Measurements from ENCODE around the gene NEK4. TPM values are rescaled to one million over a fixed set of nuclear protein-coding genes. Genes with fewer than 3 reads are reported as not detected.

Gene NEK4
- polyA plus RNA-seq, 1 donor: 23.0 TPM

DNA sequence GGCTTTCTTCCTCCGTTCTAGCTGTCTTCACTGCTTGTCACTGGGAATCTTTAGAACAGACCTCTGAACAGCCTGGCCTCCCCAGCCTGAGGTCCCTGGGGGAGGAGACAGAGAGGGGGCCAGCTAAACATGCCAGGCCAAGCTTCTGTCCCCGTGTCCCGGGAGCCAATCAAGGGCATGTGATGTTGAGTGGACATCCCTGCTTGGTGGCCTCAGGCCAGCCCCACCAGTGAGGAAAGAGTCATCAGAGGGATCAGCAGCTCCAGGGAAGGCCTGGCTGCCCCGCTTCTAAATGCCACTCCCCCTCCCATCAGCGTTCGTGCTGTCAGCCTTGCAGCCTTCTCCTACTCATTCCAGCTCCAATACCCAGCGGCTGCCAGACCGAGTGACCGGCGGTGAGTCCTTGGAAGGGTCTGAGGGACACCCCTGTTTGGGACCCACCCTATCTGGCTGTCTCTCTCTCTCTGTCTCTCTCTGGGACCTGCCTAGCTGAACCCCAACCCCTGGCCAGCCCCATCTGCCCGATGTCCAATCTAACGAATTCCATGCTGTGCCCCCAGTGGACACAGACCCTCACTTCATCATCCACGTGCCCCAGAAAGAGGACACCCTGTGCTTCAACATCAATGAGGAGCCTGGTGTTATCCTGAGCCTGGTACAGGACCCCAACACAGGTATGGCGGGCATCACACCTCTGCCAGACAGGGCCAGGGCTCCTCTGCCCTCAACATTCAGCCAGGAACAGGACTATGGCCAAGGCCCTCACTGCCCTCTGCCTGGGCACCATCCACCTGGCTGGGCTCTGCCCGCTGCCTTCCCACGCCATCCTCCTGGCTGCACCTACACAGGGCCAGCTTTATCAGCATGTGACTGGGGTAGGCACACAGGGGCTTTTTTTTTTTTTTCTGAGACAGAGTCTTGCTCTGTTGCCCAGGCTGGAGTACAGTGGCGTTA, 17.2 kb upstream of the NEK4 start:
- no peaks in the 10 kb centered on the region for H3K9me3 ChIP-seq (ENCODE audit: control insufficient read depth, low read depth, low read length)
- no peak for DNase-seq
- no peak overlapping the region for H3K4me3 ChIP-seq (ENCODE audit: low read length)
- WGBS (ENCODE audit: insufficient coverage, low lambda C conversion rate): no CpG with 5 or more reads among the region's 17 CpGs
- H3K4me1 ChIP-seq (ENCODE audit: control insufficient read depth, insufficient read depth, low read length): no peaks in the 10 kb centered on the region
- H3K27ac ChIP-seq (ENCODE audit: low read length): no peak overlapping the region
- no peaks in the 10 kb centered on the region for H3K36me3 ChIP-seq (ENCODE audit: control insufficient read depth, insufficient read depth, low read length)
- no peaks in the 10 kb centered on the region for H3K27me3 ChIP-seq (ENCODE audit: control insufficient read depth, insufficient read depth, low read length)

DNA sequence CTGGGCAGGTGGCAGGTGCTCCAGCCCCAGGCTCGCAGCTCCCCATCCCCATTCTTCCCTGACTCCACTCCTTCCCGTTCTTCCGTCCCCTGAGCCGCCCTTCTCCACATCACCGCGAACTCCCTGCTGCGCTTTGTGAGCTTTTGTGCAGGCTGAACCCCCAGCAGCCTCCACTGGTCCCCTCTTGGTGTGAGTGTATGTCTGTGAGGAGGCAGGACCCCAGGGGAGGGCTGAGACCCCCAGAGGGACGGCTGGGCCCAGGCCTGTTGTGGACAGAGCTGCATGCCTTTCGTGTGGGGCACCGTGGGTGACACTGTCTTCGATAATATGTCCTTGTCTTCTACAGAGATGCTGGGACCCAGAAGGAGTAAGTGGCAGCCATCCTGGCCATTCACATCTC, 16.5 kb upstream of the NEK4 start:
- no peaks in the 10 kb centered on the region for H3K36me3 ChIP-seq (ENCODE audit: control insufficient read depth, insufficient read depth, low read length)
- no peak overlapping the region for H3K4me3 ChIP-seq (ENCODE audit: low read length)
- no peak overlapping the region for H3K27ac ChIP-seq (ENCODE audit: low read length)
- H3K9me3 ChIP-seq (ENCODE audit: control insufficient read depth, low read depth, low read length): no peaks in the 10 kb centered on the region
- no CpG with 5 or more reads among the region's 11 CpGs for WGBS (ENCODE audit: insufficient coverage, low lambda C conversion rate)
- DNase-seq: no peak
- H3K4me1 ChIP-seq (ENCODE audit: control insufficient read depth, insufficient read depth, low read length): no peaks in the 10 kb centered on the region
- no peaks in the 10 kb centered on the region for H3K27me3 ChIP-seq (ENCODE audit: control insufficient read depth, insufficient read depth, low read length)

DNA sequence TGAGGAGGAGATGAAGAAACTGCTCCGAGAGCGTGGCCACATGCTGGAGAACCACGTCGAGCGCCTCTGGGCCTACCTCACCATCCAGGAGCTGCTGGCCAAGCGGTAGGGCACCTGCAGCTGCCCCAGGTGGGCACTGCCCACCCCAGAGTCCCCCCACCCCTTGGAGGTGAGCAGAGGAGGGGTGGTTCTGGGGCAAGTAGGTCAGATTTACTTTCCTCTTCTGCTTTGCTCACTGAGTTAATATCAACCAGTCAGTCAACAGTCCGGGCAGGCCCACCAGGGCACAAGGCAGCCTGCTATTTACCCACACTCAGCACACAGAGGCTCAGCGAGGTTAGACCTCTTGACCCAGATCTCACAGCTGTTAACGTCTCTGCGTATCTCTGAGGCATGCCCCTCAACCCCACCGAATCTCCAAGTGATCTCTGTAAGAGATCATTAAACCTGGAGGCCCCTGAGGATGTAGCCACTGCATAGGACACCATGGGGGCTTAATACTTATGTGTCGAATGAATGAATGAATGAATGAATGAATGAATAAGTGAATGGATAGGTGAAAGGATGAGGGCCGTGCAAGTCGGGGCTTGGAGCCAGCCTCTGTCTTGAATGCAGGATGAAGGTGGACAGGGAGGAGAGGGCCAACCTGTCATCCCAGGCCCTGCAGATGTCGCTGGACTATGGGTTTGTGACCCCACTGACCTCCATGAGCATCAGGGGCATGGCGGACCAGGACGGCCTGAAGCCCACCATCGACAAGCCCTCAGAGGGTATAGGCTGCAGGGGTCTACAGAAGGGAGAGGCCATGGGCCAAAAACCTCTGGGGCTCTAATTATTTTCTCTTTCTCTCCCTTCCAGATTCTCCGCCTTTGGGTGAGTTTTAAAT, 15.8 kb upstream of the NEK4 start:
- Histone ChIP-seq H3K9me3 (ENCODE audit: control insufficient read depth, low read depth, low read length) (no peaks in the 10 kb centered on the region), H3K27me3 (ENCODE audit: control insufficient read depth, insufficient read depth, low read length) (peaks cover 4% of the 10 kb centered on the region), H3K4me3 (ENCODE audit: low read length) (no peak overlapping the region), H3K27ac (ENCODE audit: low read length) (no peak overlapping the region), H3K4me1 (ENCODE audit: control insufficient read depth, insufficient read depth, low read length) (no peaks in the 10 kb centered on the region), H3K36me3 (ENCODE audit: control insufficient read depth, insufficient read depth, low read length) (no peaks in the 10 kb centered on the region)
- no peak for DNase-seq
- 80% methylated on average over 1 of the region's 19 CpGs for WGBS (ENCODE audit: insufficient coverage, low lambda C conversion rate)

DNA sequence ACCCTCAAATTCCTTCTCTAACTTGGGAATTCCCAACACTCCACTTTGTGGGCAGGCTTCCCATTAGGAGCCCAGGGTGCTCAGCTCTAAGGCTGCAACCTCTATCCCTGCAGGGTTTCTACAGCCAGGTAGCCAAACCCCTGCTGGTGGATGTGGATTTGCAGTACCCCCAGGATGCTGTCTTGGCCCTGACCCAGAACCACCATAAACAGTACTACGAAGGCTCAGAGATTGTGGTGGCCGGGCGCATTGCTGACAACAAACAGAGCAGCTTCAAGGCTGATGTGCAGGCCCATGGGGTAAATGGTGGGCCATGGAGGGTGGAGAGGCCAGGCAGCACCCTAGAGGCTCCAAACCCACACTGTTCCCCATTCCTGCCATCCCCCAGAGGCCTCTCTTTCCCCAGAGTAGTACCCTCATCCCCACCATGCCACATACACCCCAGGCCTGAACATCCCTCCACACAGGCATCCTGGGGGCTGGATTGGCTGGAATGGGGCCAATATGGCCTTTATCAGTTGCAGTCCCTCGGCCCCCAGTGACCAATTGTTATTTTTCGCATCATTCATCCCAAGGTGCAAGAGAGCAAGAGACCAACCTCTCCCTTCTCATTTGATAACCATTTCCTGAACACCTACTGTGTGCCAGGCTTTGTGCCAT, 14.3 kb upstream of the NEK4 start:
- Histone ChIP-seq H3K36me3 (ENCODE audit: control insufficient read depth, insufficient read depth, low read length) (no peaks in the 10 kb centered on the region), H3K4me1 (ENCODE audit: control insufficient read depth, insufficient read depth, low read length) (no peaks in the 10 kb centered on the region), H3K27ac (ENCODE audit: low read length) (no peak overlapping the region), H3K4me3 (ENCODE audit: low read length) (no peak overlapping the region), H3K27me3 (ENCODE audit: control insufficient read depth, insufficient read depth, low read length) (peaks cover 4% of the 10 kb centered on the region), H3K9me3 (ENCODE audit: control insufficient read depth, low read depth, low read length) (no peaks in the 10 kb centered on the region)
- no CpG with 5 or more reads among the region's 5 CpGs for WGBS (ENCODE audit: insufficient coverage, low lambda C conversion rate)
- DNase-seq: no peak

DNA sequence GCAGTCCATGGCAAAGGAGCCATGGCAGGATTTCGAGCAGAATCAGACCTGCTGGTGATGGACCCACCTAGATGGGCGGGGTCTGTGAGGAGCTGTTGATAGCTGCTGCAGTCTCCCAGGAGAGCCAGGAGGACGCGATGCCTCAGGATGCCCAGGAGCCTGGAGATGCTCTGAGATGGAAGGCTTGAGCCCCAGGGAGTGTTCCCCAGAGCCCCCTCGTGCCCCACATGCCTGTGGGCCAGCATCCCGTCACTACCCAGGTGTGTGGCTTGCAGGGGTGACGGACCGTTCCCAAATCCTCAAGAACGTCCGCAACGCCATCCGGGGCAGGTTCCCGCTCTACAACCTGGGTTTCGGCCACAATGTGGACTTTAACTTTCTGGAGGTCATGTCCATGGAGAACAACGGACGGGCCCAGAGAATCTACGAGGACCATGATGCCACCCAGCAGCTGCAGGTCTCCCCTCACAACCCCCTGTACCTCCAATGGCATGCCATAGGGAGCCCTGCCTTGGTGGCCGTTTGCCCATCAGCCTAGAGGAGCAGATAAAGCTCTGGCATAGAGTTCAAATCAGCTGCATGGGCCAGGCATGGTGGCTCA, 13.4 kb upstream of the NEK4 start:
- Histone ChIP-seq H3K27ac (ENCODE audit: low read length) (no peak overlapping the region), H3K9me3 (ENCODE audit: control insufficient read depth, low read depth, low read length) (no peaks in the 10 kb centered on the region), H3K27me3 (ENCODE audit: control insufficient read depth, insufficient read depth, low read length) (peaks cover 4% of the 10 kb centered on the region), H3K36me3 (ENCODE audit: control insufficient read depth, insufficient read depth, low read length) (no peaks in the 10 kb centered on the region), H3K4me1 (ENCODE audit: control insufficient read depth, insufficient read depth, low read length) (no peaks in the 10 kb centered on the region), H3K4me3 (ENCODE audit: low read length) (no peak overlapping the region)
- WGBS (ENCODE audit: insufficient coverage, low lambda C conversion rate): no CpG with 5 or more reads among the region's 18 CpGs
- no peak for DNase-seq

DNA sequence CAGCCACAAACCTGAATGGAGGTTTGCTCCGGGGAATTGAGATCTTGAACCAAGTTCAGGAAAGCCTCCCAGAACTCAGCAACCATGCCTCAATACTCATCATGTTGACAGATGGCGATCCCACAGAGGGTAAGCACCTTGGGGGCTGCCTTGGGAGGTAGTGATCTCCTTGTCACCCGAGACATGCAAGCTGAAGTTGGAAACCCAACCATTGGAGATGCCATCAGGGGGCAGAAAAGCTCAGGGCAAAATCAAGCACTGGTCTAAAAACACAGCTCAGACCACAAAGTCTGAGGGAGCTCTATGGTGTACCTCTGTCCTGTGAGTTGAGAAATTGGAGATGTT, 12.4 kb upstream of the NEK4 start:
- WGBS (ENCODE audit: insufficient coverage, low lambda C conversion rate): no CpG with 5 or more reads among the region's 3 CpGs

DNA sequence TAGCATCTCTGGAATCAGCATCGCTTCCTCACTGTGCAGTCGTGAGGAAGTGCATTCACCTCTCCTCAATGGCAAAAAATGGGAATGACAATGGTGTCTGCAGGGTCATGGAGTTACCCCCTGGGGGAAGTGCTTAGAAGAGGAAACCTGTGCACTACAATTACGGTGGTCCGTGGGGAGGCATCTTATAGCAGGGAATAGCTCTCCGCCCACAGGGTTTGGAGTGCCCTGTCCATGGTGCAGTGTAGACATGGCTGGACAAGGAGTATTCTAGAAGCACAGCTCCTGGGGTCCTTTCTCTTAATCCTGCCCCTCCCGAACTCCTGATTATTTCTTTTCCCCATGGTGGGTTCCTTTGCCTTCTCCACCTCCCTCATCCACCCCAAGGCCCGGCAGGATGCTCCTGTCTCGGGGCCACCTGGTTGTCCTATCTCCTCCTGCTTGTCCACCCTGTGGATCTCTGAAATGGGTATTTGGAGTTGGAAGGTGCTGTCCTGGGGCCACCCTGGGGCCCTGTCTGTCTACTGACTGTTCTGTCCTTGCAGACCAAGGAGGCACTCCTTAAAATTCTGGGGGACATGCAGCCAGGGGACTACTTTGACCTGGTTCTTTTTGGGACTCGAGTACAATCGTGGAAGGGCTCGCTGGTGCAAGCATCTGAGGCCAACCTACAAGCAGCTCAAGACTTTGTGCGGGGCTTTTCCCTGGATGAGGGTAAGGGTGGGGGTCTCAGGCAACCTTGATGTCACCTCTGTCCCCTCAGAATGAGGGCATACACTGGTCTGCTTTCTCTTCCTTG, 11.9 kb upstream of the NEK4 start:
- no CpG with 5 or more reads among the region's 12 CpGs for WGBS (ENCODE audit: insufficient coverage, low lambda C conversion rate)
- peaks cover 2% of the 10 kb centered on the region for H3K4me1 ChIP-seq (ENCODE audit: control insufficient read depth, insufficient read depth, low read length)
- no peak for DNase-seq
- no peaks in the 10 kb centered on the region for H3K9me3 ChIP-seq (ENCODE audit: control insufficient read depth, low read depth, low read length)
- peaks cover 4% of the 10 kb centered on the region for H3K27me3 ChIP-seq (ENCODE audit: control insufficient read depth, insufficient read depth, low read length)
- no peak overlapping the region for H3K4me3 ChIP-seq (ENCODE audit: low read length)
- no peak overlapping the region for H3K27ac ChIP-seq (ENCODE audit: low read length)
- no peaks in the 10 kb centered on the region for H3K36me3 ChIP-seq (ENCODE audit: control insufficient read depth, insufficient read depth, low read length)

More for the DNA sequence above, 12.4 kb upstream of the NEK4 start:
- H3K36me3 ChIP-seq (ENCODE audit: control insufficient read depth, insufficient read depth, low read length): no peaks in the 10 kb centered on the region
- DNase-seq: no peak
- H3K4me3 ChIP-seq (ENCODE audit: low read length): no peak overlapping the region
- H3K9me3 ChIP-seq (ENCODE audit: control insufficient read depth, low read depth, low read length): no peaks in the 10 kb centered on the region
- no peak overlapping the region for H3K27ac ChIP-seq (ENCODE audit: low read length)
- H3K4me1 ChIP-seq (ENCODE audit: control insufficient read depth, insufficient read depth, low read length): no peaks in the 10 kb centered on the region
- H3K27me3 ChIP-seq (ENCODE audit: control insufficient read depth, insufficient read depth, low read length): peaks cover 4% of the 10 kb centered on the region

DNA sequence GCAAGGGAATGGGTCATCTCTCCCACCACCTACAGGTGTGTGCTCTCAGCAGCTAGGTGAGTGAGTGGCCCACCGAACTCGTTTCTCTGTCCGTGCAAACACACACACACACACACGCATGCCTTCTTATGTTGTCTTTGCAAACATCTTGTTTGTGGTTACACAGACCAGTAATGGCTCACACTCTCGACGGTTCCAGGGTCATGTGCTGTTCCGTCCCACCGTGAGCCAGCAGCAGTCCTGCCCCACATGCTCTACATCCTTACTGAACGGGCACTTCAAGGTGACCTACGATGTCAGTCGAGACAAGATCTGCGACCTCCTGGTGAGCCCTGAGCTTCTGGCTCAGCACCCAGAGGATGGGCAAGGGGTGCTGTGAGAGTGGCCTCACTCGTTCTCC, 11.0 kb upstream of the NEK4 start:
- H3K36me3 ChIP-seq (ENCODE audit: control insufficient read depth, insufficient read depth, low read length): no peaks in the 10 kb centered on the region
- no peaks in the 10 kb centered on the region for H3K9me3 ChIP-seq (ENCODE audit: control insufficient read depth, low read depth, low read length)
- no peak overlapping the region for H3K4me3 ChIP-seq (ENCODE audit: low read length)
- H3K27me3 ChIP-seq (ENCODE audit: control insufficient read depth, insufficient read depth, low read length): peaks cover 4% of the 10 kb centered on the region
- no CpG with 5 or more reads among the region's 13 CpGs for WGBS (ENCODE audit: insufficient coverage, low lambda C conversion rate)
- H3K27ac ChIP-seq (ENCODE audit: low read length): no peak overlapping the region
- H3K4me1 ChIP-seq (ENCODE audit: control insufficient read depth, insufficient read depth, low read length): peaks cover 7% of the 10 kb centered on the region
- DNase-seq: no peak

DNA sequence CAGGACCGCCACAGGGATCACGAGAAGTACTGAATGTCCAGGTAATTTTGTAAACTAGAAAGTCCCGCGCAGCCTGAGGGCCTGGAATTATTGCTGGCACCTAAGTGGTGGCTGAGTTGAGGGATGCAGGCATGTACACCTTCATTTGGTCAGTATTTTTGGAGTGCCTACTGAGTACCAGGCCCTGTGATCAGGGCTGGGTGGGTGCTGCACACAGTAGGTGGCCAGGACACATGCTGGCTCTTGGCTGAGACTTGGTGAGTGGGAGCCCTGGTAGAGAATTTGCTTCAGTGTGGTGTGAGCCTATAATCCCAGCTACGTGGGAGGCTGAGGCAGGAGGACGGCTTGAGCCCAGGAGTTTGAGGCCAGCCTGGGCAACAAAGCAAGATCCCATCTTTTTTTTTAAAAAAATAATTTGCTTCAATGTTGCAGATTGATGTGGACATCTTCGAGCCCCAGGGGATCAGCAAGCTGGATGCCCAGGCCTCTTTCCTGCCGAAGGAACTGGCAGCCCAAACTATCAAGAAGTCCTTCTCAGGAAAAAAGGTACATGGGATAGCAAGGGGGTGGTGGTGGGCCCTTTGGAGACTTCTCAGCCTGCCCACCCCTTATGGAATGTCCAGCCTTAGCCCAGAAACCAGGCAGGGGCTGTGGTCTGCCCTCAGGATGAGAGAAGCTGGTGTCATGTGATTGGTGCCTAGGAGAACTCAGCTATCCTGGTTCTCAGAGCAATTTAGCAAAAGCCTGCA, 9.3 kb upstream of the NEK4 start:
- no CpG with 5 or more reads among the region's 8 CpGs for WGBS (ENCODE audit: insufficient coverage, low lambda C conversion rate)
- Histone ChIP-seq H3K4me3 (ENCODE audit: low read length) (no peak overlapping the region), H3K9me3 (ENCODE audit: control insufficient read depth, low read depth, low read length) (no peaks in the 10 kb centered on the region), H3K27ac (ENCODE audit: low read length) (no peak overlapping the region), H3K36me3 (ENCODE audit: control insufficient read depth, insufficient read depth, low read length) (no peaks in the 10 kb centered on the region), H3K27me3 (ENCODE audit: control insufficient read depth, insufficient read depth, low read length) (peaks cover 4% of the 10 kb centered on the region), H3K4me1 (ENCODE audit: control insufficient read depth, insufficient read depth, low read length) (peaks cover 24% of the 10 kb centered on the region)
- no peak for DNase-seq
